Neuronal stem cell (in vitro differentiated cells): Measurements from ENCODE around the gene ATP8B3.

Experiments
- DNase-seq: peaks from one replicate; pipeline ENCODE4 v3.0.0-alpha.2; 2013; ENCODE audit warnings: low spot score
- H2AFZ ChIP-seq: one replicate; pipeline ENCODE4 v1.6.1; 2013; ENCODE audit warnings: mild to moderate bottlenecking, low read length, inconsistent platforms
- H2AK5ac ChIP-seq: 2 replicates; pipeline ENCODE4 v1.6.1; 2013; ENCODE audit warnings: low read depth, mild to moderate bottlenecking, inconsistent platforms, low read length, moderate library complexity, mixed read lengths
- H2BK120ac ChIP-seq: 2 replicates; pipeline ENCODE4 v1.6.1; 2013; ENCODE audit warnings: low read depth, mild to moderate bottlenecking, inconsistent platforms, low read length, moderate library complexity, mixed read lengths
- H2BK12ac ChIP-seq: one replicate; pipeline ENCODE4 v1.6.1; 2013; ENCODE audit warnings: low read length, inconsistent platforms
- H2BK15ac ChIP-seq: 2 replicates; pipeline ENCODE4 v1.6.1; 2013; ENCODE audit warnings: mild to moderate bottlenecking, low read length, inconsistent platforms, mixed read lengths
- H2BK5ac ChIP-seq: one replicate; pipeline ENCODE4 v1.6.1; 2013; ENCODE audit warnings: inconsistent platforms, mild to moderate bottlenecking, low read length, moderate library complexity
- H3K14ac ChIP-seq: one replicate; pipeline ENCODE4 v1.6.1; 2013; ENCODE audit warnings: low read length, inconsistent platforms
- H3K18ac ChIP-seq: 2 replicates; pipeline ENCODE4 v1.6.1; 2013; ENCODE audit warnings: low read length, inconsistent platforms
- H3K23ac ChIP-seq: 2 replicates; pipeline ENCODE4 v1.6.1; 2013; ENCODE audit warnings: low read depth, mild to moderate bottlenecking, mixed read lengths, low read length, inconsistent platforms; ENCODE audit not compliant: poor library complexity
- H3K27ac ChIP-seq: replicated peaks from 3 replicates; pipeline ENCODE4 v1.5.1; 2013; ENCODE audit warnings: low read length, inconsistent platforms
- H3K27me3 ChIP-seq, 3 experiments: 2 replicates each; pipeline ENCODE4 v1.6.1; 2013; ENCODE audit warnings: low read length in 3 of 3, mild to moderate bottlenecking in 2 of 3, inconsistent platforms in 1 of 3, low read depth in 1 of 3, mixed read lengths in 1 of 3, moderate library complexity in 1 of 3; ENCODE audit not compliant: control insufficient read depth in 3 of 3, insufficient read depth in 3 of 3
- H3K36me3 ChIP-seq, 2 donors: replicated peaks in 1 of 2; 2 replicates each; pipeline ENCODE4 v1.6.1; 2013; ENCODE audit warnings: low read length in 2 of 2; ENCODE audit not compliant: control insufficient read depth in 2 of 2, insufficient read depth in 2 of 2
- H3K4ac ChIP-seq: 2 replicates; pipeline ENCODE4 v1.6.1; 2013; ENCODE audit warnings: inconsistent platforms, mild to moderate bottlenecking, low read length, moderate library complexity
- H3K4me1 ChIP-seq, 2 donors: 1 replicate in 1 of 2; 2 replicates in 1 of 2; pipeline ENCODE4 v1.6.1; 2013; ENCODE audit warnings: low read length in 2 of 2, low read depth in 1 of 2; ENCODE audit not compliant: control insufficient read depth in 2 of 2, insufficient read depth in 1 of 2
- H3K4me2 ChIP-seq: one replicate; pipeline ENCODE4 v1.6.1; 2013; ENCODE audit warnings: mild to moderate bottlenecking, low read length, inconsistent platforms; ENCODE audit not compliant: insufficient read depth, poor library complexity, severe bottlenecking
- H3K4me3 ChIP-seq, 2 donors: 2 replicates each; pipeline ENCODE4 v1.5.1; 2013; ENCODE audit warnings: low read length in 2 of 2, mild to moderate bottlenecking in 2 of 2, inconsistent platforms in 1 of 2, moderate library complexity in 1 of 2
- H3K79me1 ChIP-seq: one replicate; pipeline ENCODE4 v1.6.1; 2013; ENCODE audit warnings: low read depth, mild to moderate bottlenecking, inconsistent platforms, low read length, moderate library complexity
- H3K9ac ChIP-seq: one replicate; pipeline ENCODE4 v1.6.1; 2013; ENCODE audit warnings: mild to moderate bottlenecking, low read depth, low read length, inconsistent platforms; ENCODE audit not compliant: poor library complexity
- H3K9me3 ChIP-seq, 2 donors: replicated peaks in 1 of 2; 2 replicates each; pipeline versions ENCODE3 to v1.6.1; 2013; ENCODE audit warnings: low read length in 2 of 2, mild to moderate bottlenecking in 2 of 2, inconsistent platforms in 1 of 2, low read depth in 1 of 2, mixed read lengths in 1 of 2, moderate library complexity in 1 of 2; ENCODE audit not compliant: control insufficient read depth in 2 of 2, insufficient read depth in 1 of 2
- H4K8ac ChIP-seq: one replicate; pipeline ENCODE4 v1.6.1; 2013; ENCODE audit warnings: low read depth, mild to moderate bottlenecking, inconsistent platforms, low read length, moderate library complexity
- H4K91ac ChIP-seq: one replicate; pipeline ENCODE4 v1.6.1; 2013; ENCODE audit warnings: low read length, low read depth, mild to moderate bottlenecking, inconsistent platforms; ENCODE audit not compliant: poor library complexity
- WGBS, 2 donors: extraction: QIAGEN DNeasy Blood & Tissue Kit; methylation state at CpG; one replicate each; pipeline ENCODE4 v1.1.7; 2013; ENCODE audit warnings: missing lambda C conversion rate in 2 of 2, mixed read lengths in 1 of 2; ENCODE audit not compliant: insufficient read length in 2 of 2, insufficient replicate concordance in 1 of 2; ENCODE audit errors: extremely low coverage in 2 of 2; 5-methylcytosine and 5-hydroxymethylcytosine counted together

The ATP8B3 gene

GRCh38 chr19:1764729-1765128 is 47.3 kb downstream of the ATP8B3 start:
- H2BK5ac ChIP-seq, result peak overlapping the region; percentile 82
- no peak overlapping the region for H2AFZ ChIP-seq
- peak overlapping the region; percentile 63 for H3K14ac ChIP-seq
- H3K4ac ChIP-seq, result no peak overlapping the region
- H3K36me3 ChIP-seq, result no peaks in the 10 kb centered on the region
- no peak overlapping the region for H2BK120ac ChIP-seq
- H2BK15ac ChIP-seq, result no peak overlapping the region
- no peak overlapping the region for H3K4me3 ChIP-seq
- no peak overlapping the region for H4K8ac ChIP-seq
- peak overlapping the region; percentile 65 for H3K23ac ChIP-seq
- H3K9me3 ChIP-seq, result peaks cover 3 to 16% of the 10 kb centered on the region in 2 donors
- H4K91ac ChIP-seq, result no peak overlapping the region
- WGBS, 2 donors, result no CpG with 5 or more reads among the region's 15 CpGs
- H3K27ac ChIP-seq, result no peak overlapping the region
- H3K9ac ChIP-seq, result no peak overlapping the region
- no peak overlapping the region for H3K4me2 ChIP-seq
- H3K79me1 ChIP-seq, result peaks cover 3% of the 10 kb centered on the region
- H3K27me3 ChIP-seq, result peaks cover 58 to 97% (median 93%) of the 10 kb centered on the region in 3 experiments
- peak overlapping the region; percentile 44 for H3K18ac ChIP-seq
- H2AK5ac ChIP-seq, result peak overlapping the region; percentile 84
- no peak overlapping the region for H2BK12ac ChIP-seq
- peaks cover 3 to 6% of the 10 kb centered on the region in 2 donors for H3K4me1 ChIP-seq
- no peak for DNase-seq

GRCh38 chr19:1763648-1764639 is 48.1 kb downstream of the ATP8B3 start:
- Histone ChIP-seq H3K18ac (peak overlapping the region; percentile 80), H3K4me3 (peak overlapping the region in 1 of 2 donors; percentile 56), H3K23ac (peak overlapping the region; percentile 65), H3K9ac (no peak overlapping the region), H2AK5ac (peak overlapping the region; percentile 70), H3K14ac (no peak overlapping the region), H3K27ac (no peak overlapping the region), H3K36me3 (no peaks in the 10 kb centered on the region), H2AFZ (no peak overlapping the region), H2BK15ac (no peak overlapping the region), H4K91ac (no peak overlapping the region), H3K27me3 (peaks cover 65 to 99% (median 96%) of the 10 kb centered on the region in 3 experiments), H2BK12ac (no peak overlapping the region), H2BK5ac (peak overlapping the region; percentile 82), H3K4me2 (no peak overlapping the region), H3K4ac (no peak overlapping the region), H3K4me1 (peaks cover 3 to 6% of the 10 kb centered on the region in 2 donors), H3K79me1 (peaks cover 3% of the 10 kb centered on the region), H2BK120ac (no peak overlapping the region), H4K8ac (no peak overlapping the region), H3K9me3 (peaks cover 0 to 13% of the 10 kb centered on the region in 2 donors)
- no peak for DNase-seq
- no CpG with 5 or more reads among the region's 39 CpGs for WGBS, 2 donors

GRCh38 chr19:1762243-1763117 is 49.6 kb downstream of the ATP8B3 start:
- no peak overlapping the region for H2BK12ac ChIP-seq
- no peak overlapping the region for H3K9ac ChIP-seq
- H2AFZ ChIP-seq, result no peak overlapping the region
- no peak overlapping the region for H3K4me3 ChIP-seq
- peak overlapping the region; percentile 70 for H2AK5ac ChIP-seq
- no peak overlapping the region for H3K27ac ChIP-seq
- peak overlapping the region; percentile 95 for H3K23ac ChIP-seq
- H3K4ac ChIP-seq, result no peak overlapping the region
- H3K4me2 ChIP-seq, result no peak overlapping the region
- no peak overlapping the region for H4K91ac ChIP-seq
- H3K18ac ChIP-seq, result peak overlapping the region; percentile 8
- H3K14ac ChIP-seq, result no peak overlapping the region
- peaks cover 78 to 99% (median 98%) of the 10 kb centered on the region in 3 experiments for H3K27me3 ChIP-seq
- no peak overlapping the region for H2BK15ac ChIP-seq
- H3K36me3 ChIP-seq, result no peaks in the 10 kb centered on the region
- peaks cover 3 to 8% of the 10 kb centered on the region in 2 donors for H3K4me1 ChIP-seq
- H2BK120ac ChIP-seq, result no peak overlapping the region
- H3K9me3 ChIP-seq, result peaks cover 0 to 11% of the 10 kb centered on the region in 2 donors
- H4K8ac ChIP-seq, result no peak overlapping the region
- H3K79me1 ChIP-seq, result no peaks in the 10 kb centered on the region
- no CpG with 5 or more reads among the region's 56 CpGs for WGBS, 2 donors
- H2BK5ac ChIP-seq, result peak overlapping the region; percentile 24
- DNase-seq, result no peak
